Lower lobe of right lung (tissue), 2 donors: ENCODE results near the gene ADAR. TPM values are rescaled to one million over a fixed set of nuclear protein-coding genes. Genes with fewer than 3 reads are reported as not detected.

Experiments used
- ATAC-seq, 2 donors: fragments of 200-7000 bp; cut with Tn5 transposase; one replicate each; pipeline ENCODE4 v1.9.1; 2020 to 2022; ENCODE audit warnings: mild to moderate bottlenecking in 2 of 2, moderate library complexity in 2 of 2
- DNase-seq: peaks from one replicate; pipeline ENCODE4 v3.0.0-alpha.2; 2020
- H3K27ac ChIP-seq: fragments of 200-600 bp; one replicate; pipeline ENCODE4 v1.8.0; 2022
- H3K27me3 ChIP-seq: fragments of 200-600 bp; one replicate; pipeline ENCODE4 v1.8.0; 2022; ENCODE audit warnings: low read depth
- H3K36me3 ChIP-seq: fragments of 200-600 bp; one replicate; pipeline ENCODE4 v1.8.0; 2022; ENCODE audit warnings: mild to moderate bottlenecking
- H3K4me1 ChIP-seq: fragments of 200-600 bp; one replicate; pipeline ENCODE4 v1.8.0; 2022
- H3K4me3 ChIP-seq: fragments of 200-600 bp; one replicate; pipeline ENCODE4 v1.8.0; 2022; ENCODE audit warnings: mild to moderate bottlenecking
- H3K9me3 ChIP-seq: fragments of 200-600 bp; one replicate; pipeline ENCODE4 v1.8.0; 2022
- intact Hi-C: fragments of 100-400 bp; cut with DNase I; formaldehyde crosslinking; loops from one replicate; pipeline ENCODE4 v1.11.0; 2022
- total RNA-seq: library from RNA; stranded (reverse); fragmentation: NEBNext Ultra II Directional; extraction: Animal tissue kit (Norgen Biotek cat#: 25700); gene quantifications from one replicate; pipeline ENCODE4 v1.2.1, GENCODE V29; 2021
- TF ChIP-seq, protein P1 (sequence below): fragments of 200-600 bp; IDR thresholded peaks from one replicate; pipeline ENCODE4 v1.8.0; 2022; ENCODE audit warnings: antibody characterized with exemption, mild to moderate bottlenecking
- donor health status: DM: no; HTN: yes; CAD: no; lungs with severe emphysema.

The ADAR gene
- total RNA-seq, 1 donor from 2014 or later: 202 TPM

DNA sequence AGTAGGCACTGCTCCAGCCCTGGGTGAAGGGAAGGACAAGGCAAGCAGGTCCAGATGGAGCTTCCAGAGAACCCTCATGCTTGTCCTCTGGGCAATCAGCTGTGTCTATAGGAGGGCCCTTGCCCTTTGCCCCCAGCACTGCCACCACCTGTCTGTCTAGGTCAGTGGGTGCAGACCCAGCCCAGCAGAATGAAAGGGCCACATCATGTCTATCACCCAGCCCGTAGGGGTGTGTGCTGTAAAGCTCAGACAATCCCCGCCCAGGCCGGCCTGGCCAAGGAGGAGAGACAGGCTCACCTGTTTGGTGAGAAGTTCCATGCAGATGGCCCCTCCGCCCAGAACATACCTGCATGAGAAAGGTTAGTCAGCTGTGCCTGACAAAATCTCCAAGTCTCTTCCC lies 56.5 kb downstream of the ADAR start:
- H3K4me1 ChIP-seq: peaks cover 32% of the 10 kb centered on the region
- H3K4me3 ChIP-seq: no peak overlapping the region
- H3K27ac ChIP-seq: no peak overlapping the region
- no peaks in the 10 kb centered on the region for H3K9me3 ChIP-seq
- TF ChIP-seq, protein P1, sequence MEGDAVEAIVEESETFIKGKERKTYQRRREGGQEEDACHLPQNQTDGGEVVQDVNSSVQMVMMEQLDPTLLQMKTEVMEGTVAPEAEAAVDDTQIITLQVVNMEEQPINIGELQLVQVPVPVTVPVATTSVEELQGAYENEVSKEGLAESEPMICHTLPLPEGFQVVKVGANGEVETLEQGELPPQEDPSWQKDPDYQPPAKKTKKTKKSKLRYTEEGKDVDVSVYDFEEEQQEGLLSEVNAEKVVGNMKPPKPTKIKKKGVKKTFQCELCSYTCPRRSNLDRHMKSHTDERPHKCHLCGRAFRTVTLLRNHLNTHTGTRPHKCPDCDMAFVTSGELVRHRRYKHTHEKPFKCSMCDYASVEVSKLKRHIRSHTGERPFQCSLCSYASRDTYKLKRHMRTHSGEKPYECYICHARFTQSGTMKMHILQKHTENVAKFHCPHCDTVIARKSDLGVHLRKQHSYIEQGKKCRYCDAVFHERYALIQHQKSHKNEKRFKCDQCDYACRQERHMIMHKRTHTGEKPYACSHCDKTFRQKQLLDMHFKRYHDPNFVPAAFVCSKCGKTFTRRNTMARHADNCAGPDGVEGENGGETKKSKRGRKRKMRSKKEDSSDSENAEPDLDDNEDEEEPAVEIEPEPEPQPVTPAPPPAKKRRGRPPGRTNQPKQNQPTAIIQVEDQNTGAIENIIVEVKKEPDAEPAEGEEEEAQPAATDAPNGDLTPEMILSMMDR: no peak
- DNase-seq (no peak), ATAC-seq (no peak)
- H3K27me3 ChIP-seq: no peaks in the 10 kb centered on the region
- intact Hi-C loops: no loop called here
- peaks cover 77% of the 10 kb centered on the region for H3K36me3 ChIP-seq

DNA sequence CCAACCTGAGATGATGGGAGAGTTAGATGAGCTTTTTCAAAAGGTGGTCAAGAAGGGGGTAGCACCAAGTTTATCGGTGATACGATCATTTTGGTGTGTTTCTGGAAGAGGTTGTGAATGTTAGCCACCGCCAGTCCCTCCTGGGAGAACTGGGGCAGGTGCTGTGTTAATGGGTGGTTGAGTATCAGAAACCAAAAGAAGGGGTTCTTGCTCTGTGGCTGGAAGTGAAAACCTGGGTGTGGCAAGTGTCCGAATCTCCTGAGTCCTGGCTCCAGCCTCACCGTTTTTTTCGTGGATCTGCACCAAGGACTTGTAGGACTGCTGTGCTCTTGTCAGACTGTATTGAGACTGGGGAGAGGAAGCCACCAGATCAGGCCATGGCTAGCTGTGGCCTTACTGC lies 57.3 kb downstream of the ADAR start:
- TF ChIP-seq, protein P1: no peak
- Histone ChIP-seq H3K36me3 (peaks cover 72% of the 10 kb centered on the region), H3K4me1 (peaks cover 25% of the 10 kb centered on the region)

DNA sequence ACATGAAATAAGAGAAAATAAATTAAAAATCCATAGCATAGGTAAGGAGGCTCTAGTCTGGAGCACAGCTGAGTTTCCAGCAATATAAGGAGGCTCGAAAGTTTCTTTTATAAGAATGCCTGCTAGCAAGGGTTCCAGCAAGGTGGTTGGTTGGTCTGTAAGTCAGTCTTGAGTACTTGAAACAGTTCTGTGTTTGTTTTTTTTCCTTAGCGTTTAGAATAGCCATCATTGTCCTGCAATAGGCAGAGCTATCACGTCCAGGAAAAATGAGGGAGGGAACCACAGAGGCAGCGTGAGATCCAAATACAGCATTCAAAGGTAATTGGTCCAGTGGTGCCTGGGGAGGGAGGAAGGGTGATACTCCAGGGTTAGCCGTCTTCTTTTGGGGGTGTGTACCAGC lies 57.9 kb downstream of the ADAR start:
- DNase-seq: no peak
- Histone ChIP-seq H3K27me3 (no peaks in the 10 kb centered on the region), H3K36me3 (peaks cover 66% of the 10 kb centered on the region), H3K9me3 (no peaks in the 10 kb centered on the region), H3K27ac (no peak overlapping the region), H3K4me3 (no peak overlapping the region), H3K4me1 (peaks cover 25% of the 10 kb centered on the region)
- intact Hi-C loops: no loop called here
- no peak for ATAC-seq
- TF ChIP-seq, protein P1: no peak

More for the DNA sequence above, 57.3 kb downstream of the ADAR start:
- DNase-seq (no peak), ATAC-seq (no peak)
- no peak overlapping the region for H3K27ac ChIP-seq
- H3K27me3 ChIP-seq: no peaks in the 10 kb centered on the region
- intact Hi-C loops: no loop called here
- no peaks in the 10 kb centered on the region for H3K9me3 ChIP-seq
- H3K4me3 ChIP-seq: no peak overlapping the region

DNA sequence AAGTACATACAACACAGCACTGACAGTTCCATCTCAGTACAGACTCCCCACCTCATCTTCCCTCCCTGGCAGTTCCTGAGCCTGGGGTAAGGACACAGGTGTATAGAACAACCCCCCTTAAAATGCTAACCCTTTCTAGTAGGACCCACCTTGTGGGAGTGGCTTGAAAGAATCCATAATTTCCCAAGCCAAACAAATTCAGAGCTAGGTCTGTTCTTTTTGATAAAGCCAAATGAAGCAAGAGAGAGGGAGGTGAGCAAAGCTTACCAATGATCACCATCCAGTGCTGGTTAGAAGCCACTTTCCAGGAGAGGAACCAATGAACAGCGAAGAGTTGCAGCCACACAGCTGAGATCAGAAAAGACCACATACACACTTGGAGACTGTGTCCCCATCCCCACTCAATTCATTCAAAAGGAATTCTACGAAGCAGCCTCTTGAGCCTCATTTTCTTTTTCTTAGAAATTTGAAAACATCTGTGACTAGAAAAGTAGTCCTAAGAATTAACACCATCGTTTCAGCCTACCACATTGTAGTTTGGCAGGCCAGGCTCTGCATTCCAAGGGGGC lies 58.7 kb downstream of the ADAR start:
- Histone ChIP-seq H3K4me3 (no peak overlapping the region), H3K9me3 (no peaks in the 10 kb centered on the region), H3K4me1 (peaks cover 25% of the 10 kb centered on the region), H3K27me3 (no peaks in the 10 kb centered on the region), H3K27ac (no peak overlapping the region), H3K36me3 (peaks cover 59% of the 10 kb centered on the region)
- TF ChIP-seq, protein P1: no peak
- ATAC-seq (no peak), DNase-seq (no peak)
- intact Hi-C loops: loop anchor here (10.0 kb wide), 1 partner anchor 54 kb away; no protein-coding TSS in a partner anchor

DNA sequence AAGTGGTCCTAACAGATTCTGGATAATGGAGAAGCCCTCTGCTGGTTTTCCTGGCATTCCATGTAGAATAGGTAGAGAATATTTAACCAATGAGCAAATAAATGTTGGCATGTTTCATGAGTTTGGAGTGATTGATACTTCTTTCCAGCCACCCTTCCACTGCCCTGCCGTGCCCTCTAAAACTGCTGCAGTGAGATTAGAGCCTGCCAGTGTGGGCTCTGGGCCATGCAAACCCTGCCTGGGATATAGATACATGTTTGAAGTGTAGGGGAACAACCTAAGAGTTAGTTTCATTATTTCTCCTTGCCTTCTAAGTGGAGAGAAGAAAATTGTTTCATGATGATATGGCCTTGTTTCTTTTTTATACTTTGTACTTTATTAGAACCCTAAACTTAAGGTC lies 60.0 kb downstream of the ADAR start:
- Histone ChIP-seq H3K4me3 (no peak overlapping the region), H3K27ac (no peak overlapping the region), H3K4me1 (peaks cover 18% of the 10 kb centered on the region), H3K9me3 (no peaks in the 10 kb centered on the region), H3K27me3 (no peaks in the 10 kb centered on the region), H3K36me3 (peaks cover 50% of the 10 kb centered on the region)
- DNase-seq (no peak), ATAC-seq (peak in 1 of 2 donors; percentile 48)
- TF ChIP-seq, protein P1: no peak
- intact Hi-C loops: loop anchor here (10.0 kb wide), 1 partner anchor 53 kb away; no protein-coding TSS in a partner anchor
